MM.1S (cell line): ENCODE data around the gene PROB1.

Experiments used
- CTCF ChIP-seq: fragments of 300-600 bp; sonication (generic); IDR thresholded peaks from 2 replicates; pipeline ENCODE4 v1.5.1; 2016; ENCODE audit warnings: antibody characterized with exemption, low read length, mixed read lengths
- EZH2 ChIP-seq: fragments of 300-600 bp; sonication (generic); optimal IDR thresholded peaks from 2 replicates; pipeline ENCODE3; 2017; ENCODE audit warnings: low read depth, mild to moderate bottlenecking, antibody characterized with exemption, low read length, mixed read lengths
- EZH2phosphoT487 ChIP-seq: fragments of 300-600 bp; sonication (generic); IDR thresholded peaks from 2 replicates; pipeline ENCODE4 v1.6.1; 2018; ENCODE audit warnings: antibody characterized with exemption, low read length

GRCh38 chr5:139389701-139390638, 4.9 kb downstream of the PROB1 start, which contains the start of gene MZB1:
- no peak for TF ChIP-seq CTCF
- TF ChIP-seq EZH2phosphoT487: no peak
- no peak for TF ChIP-seq EZH2
